ENCODE results near the gene NMD3. TPM values are rescaled to one million over a fixed set of nuclear protein-coding genes. Genes with fewer than 3 reads are reported as not detected.
"Not testable (repeated sequence)": the region's sequence is repeated elsewhere in the genome, so short reads cannot be mapped to it uniquely, and the experiment has no call there.

Gene NMD3
- total RNA-seq, 1 donor from 2014 or later: 72.2 TPM

DNA sequence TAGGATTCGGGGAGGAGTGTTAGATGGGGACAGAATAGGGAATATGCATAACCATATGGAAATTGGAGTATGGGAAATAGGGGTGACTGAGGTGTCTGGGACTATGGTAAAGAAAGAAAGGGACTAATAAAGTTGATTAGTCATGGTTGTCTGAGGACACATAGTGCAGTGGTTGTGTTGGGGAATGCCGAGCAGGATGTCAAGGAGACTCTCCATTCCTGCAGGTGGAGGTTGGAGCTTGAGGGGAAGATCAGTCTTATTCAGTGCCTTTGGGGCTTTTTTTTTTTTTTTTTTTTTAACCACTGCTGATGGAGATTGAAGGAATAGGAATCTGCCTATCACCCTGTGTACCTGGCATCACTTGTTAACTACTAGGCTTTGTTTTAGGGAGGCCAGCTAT, 10.8 kb downstream of the NMD3 start:
- no peak for DNase-seq

DNA sequence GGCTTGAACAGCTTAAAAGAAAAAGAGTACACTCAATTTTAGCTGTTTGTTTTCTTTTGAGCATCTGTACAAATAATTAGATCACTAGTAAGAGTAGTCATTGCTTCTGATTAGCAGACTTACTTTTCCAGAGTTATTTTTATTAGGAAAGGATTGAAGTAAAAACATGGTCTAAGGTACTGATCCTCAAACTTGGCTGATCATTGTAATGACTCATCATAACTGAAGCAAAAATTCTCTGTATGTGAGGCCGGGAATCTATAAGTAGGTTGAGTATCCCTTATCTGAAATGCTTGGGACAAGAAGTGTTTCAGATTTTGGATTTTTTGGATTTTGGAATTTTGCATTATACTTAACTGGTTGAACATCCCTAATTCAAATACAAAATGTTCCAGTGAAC, 12.4 kb downstream of the NMD3 start:
- DNase-seq: no peak

GRCh38 chr3:161236240-161236639, 15.1 kb downstream of the NMD3 start:
- DNase-seq: no peak

GRCh38 chr3:161239700-161240099, 18.6 kb downstream of the NMD3 start:
- no peak for DNase-seq

DNA sequence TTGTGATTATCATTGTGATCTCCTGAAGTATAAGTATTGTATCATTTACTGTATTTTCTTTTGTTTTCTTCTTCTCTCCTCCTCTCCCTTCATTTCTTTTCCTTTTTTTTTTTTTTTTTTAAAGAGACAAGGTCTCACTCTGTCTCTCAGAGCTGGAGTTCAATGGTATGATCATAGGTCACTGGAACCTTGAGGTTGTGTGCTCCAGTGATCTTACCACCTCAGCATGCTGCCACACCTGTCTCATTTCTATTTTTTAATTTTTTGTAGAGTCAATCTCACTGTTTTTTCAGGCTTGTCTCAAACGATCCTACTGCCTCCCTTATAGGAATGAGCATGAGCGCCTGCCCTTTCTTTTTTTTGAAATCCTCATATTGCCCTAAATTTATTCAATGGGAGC, 23.4 kb downstream of the NMD3 start:
- DNase-seq: no peak

GRCh38 chr3:161247049-161247448, 25.9 kb downstream of the NMD3 start:
- no peak for DNase-seq

DNA sequence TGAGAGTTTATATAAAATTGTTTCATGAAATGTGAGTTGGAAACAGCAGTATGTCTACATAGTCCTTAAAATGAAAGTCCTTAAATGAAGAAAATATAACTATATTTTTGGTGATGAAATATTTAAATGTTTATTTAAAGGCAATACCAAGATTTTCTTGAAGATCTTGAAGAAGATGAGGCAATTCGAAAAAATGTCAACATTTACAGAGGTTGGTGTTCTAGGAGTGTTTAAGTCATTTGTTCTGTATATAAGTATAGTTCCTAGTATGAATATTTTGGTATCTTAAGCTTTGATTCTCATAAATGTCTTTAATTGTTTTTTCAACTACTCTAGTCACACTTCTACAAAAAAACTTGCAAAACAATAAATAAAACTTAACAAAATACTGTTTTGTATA, 29.0 kb downstream of the NMD3 start:
- no peak for DNase-seq

GRCh38 chr3:161251716-161252115, 30.6 kb downstream of the NMD3 start:
- DNase-seq: no peak

- no peak for DNase-seq
Measured at GRCh38 chr3:161252143-161252542, 31.0 kb downstream of the NMD3 start.

DNA sequence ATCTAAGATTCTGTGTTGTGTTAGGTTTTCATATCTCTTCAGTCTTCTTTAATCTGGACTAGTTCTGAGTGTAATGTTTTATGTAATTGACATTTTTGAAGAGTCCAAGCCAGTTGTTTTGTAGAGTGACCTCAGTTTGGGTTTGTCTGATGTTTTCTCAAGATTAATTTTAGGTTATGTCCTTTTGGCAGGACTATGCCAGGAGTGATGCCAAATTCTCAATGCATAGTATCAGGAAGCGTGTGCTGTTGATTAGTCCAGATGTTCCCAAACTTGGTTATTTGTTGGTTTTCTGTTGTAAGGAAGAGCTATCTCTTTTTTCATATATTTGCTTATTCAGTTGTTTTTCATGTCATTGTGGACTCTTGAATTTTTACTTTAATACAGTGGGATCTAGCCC, 32.6 kb downstream of the NMD3 start:
- DNase-seq: no peak

GRCh38 chr3:161254861-161255260, 33.8 kb downstream of the NMD3 start:
- no peak for DNase-seq

DNA sequence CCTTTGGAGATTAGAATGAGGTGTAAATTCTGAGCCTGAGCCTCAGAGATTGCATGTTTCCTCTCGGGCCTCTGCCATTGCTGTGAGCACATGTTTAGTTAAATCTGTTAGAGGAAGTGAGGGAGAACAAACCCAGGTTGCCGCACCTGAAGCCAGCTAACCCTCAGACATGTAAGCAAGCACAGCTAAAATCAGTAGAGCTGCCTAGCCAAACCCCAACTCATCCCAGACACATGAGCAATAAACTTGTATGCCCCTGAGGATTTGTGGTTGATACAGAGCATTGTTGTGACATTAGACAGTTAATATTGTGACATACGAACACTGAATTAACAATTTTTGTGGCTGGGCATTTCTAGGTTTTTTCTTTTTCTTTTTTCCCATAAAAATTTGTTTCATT, 41.9 kb downstream of the NMD3 start:
- DNase-seq: no peak

DNA sequence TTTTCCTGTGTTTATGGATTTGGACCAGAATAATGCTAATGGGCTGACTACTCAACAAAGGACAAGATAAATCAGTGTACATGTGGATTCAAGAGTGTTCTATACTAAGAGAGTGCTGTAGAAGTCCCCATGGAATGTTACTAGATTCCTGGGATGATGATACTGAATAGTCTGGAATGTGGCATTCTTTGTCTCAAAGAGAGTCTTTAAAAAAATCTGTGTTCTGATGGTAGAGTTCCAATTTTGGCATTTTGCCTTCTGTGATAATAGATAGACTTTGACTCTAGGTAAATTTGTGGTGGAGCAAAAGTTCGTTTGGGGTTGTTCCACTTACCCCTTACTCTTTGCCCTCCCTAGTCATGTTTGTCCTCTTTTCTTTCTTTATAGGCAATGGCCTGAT, 43.7 kb downstream of the NMD3 start:
- DNase-seq: no peak

- DNase-seq: no peak
Measured at GRCh38 chr3:161265916-161266571, 44.9 kb downstream of the NMD3 start.

DNA sequence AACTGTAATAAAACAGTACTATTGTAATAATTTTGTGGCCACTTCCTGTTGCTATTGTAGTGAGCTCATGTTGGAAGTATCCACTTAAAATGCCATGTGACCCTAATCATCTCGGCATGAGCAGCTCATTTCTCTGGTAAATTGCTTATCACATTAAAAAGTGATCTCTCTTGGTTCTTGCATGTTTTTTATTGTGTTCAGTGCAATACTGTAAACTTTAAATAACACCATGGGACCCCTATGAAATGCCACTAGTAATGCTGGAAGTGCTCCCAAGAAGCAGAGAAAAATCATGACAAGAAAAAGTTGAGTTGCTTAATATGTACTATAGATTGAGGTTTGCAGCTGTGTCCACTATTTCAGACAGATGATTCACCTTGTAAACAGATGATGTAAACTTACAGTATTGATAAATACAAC, 45.6 kb downstream of the NMD3 start:
- DNase-seq: no peak

GRCh38 chr3:161267646-161268045, 46.5 kb downstream of the NMD3 start:
- no peak for DNase-seq

DNA sequence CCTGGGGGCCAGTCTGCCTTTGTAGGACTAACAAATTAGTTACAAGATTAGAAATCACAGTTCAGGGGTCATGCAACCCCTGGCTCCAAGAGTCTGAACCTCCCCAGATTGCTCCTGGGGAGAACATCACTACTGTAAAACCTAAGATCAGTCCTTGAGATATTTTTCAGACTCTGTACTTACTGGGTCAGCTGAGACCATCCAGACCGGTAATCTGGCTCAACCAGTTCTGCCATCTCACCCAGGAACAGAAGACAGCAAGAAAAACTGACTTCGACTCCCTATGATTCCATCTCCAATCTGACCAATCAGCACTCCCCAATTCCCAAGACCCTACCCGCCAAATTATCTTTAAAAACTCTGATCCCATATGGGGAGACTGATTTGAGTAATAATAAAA, 47.5 kb downstream of the NMD3 start:
- no peak for DNase-seq

- DNase-seq: no peak
Measured at GRCh38 chr3:161270991-161271390, 49.9 kb downstream of the NMD3 start.

GRCh38 chr3:161271646-161272045, 50.5 kb downstream of the NMD3 start:
- no peak for DNase-seq

GRCh38 chr3:161272524-161272923, 51.4 kb downstream of the NMD3 start:
- DNase-seq: no peak

GRCh38 chr3:161273589-161274218, 52.6 kb downstream of the NMD3 start:
- DNase-seq: no peak

- peak; percentile 1 for DNase-seq
Measured at GRCh38 chr3:161274691-161275298, 53.7 kb downstream of the NMD3 start.

DNA sequence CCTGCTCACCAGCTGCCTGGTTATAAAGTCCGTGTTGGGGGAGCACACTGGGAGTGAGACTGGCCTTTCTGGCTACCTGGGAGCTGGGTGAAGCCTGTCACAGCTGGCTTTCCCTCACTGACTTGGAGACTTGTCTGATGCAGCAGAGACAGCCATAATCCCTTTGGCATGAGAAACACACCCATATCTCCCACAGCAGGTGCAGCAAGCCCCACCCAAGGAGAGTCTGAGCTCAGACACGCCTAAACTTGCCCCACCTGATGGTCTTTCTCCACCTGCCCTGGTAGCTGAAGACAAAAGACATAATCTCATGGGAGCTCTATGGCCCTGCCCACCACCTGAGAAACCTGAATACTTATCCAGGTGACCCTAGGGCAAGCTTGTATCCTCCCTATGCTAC, 54.8 kb downstream of the NMD3 start:
- DNase-seq: no peak

DNA sequence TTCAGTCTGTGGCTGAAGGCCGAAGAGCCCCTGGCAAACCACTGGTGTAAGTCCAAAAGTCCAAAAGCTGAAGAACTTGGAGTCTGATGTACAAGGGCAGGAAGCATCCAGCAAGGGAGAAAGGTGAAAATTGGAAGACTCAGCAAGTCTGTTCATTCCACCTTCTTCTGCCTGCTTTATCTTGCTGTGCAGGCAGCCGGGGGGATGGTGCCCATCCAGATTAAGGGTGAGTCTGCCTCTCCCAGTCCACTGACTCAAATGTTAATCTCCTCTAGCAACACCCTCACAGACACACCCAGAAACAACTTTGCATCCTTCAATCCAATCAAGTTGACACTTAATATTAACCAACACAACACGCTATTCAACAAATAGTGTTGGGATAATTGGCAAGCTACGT, 61.3 kb downstream of the NMD3 start:
- not testable (repeated sequence) for DNase-seq

Measured in occipital lobe (tissue), 2 donors.